HCT116 (cell line): ENCODE results near the gene SMOC1. TPM values are rescaled to one million over a fixed set of nuclear protein-coding genes. Genes with fewer than 3 reads are reported as not detected.

ENCODE experiments used
- ATAC-seq: fragments of 200-7000 bp; cut with Tn5 transposase; 2 replicates; pipeline ENCODE4 v1.9.1; 2020; ENCODE audit warnings: mild to moderate bottlenecking, moderate library complexity
- BruUV-seq: library from RNA; stranded (reverse); fragments of 400-500 nt; replicated peaks from 2 replicates; lab custom pipeline; 2021; lab: Mats Ljungman, UMichigan
- CTCF ChIA-PET: fragments of 300-600 bp; sonication (Branson Sonifier 250); formaldehyde crosslinking; loops from one replicate; lab custom pipeline; 2021; ENCODE audit warnings: antibody characterized with exemption; lab: Charles Lee
- POLR2A ChIA-PET: fragments of 300-600, 350-600 bp; sonication (Branson Sonifier 250); formaldehyde crosslinking; loops from one replicate; lab custom pipeline; 2021; ENCODE audit warnings: antibody characterized with exemption; lab: Charles Lee
- RAD21 ChIA-PET, 2 experiments: fragments of 300-600 bp; sonication (Branson Sonifier 250); formaldehyde crosslinking; loops; one replicate each; lab custom pipeline; 2023; ENCODE audit warnings: low total read pairs in 2 of 2; ENCODE audit not compliant: uncharacterized antibody in 2 of 2, unreplicated experiment in 2 of 2, low non-redundant PET in 1 of 2; lab: Charles Lee
- DNase-seq: peaks from one replicate; pipeline ENCODE4 v3.0.0-alpha.2; 2010; ENCODE audit warnings: low read depth, low spot score
- H2AFZ ChIP-seq: fragments of 200-600 bp; shearing (Covaris generic), sonication (generic); 2 replicates; pipeline ENCODE4 v1.6.1; 2017; ENCODE audit warnings: low read depth, mixed run types, mixed read lengths, antibody characterized with exemption, low read length; ENCODE audit not compliant: poor library complexity, severe bottlenecking
- H3K27ac ChIP-seq: 2 replicates; pipeline ENCODE4 v1.5.1; 2012; ENCODE audit warnings: low read depth, low read length
- H3K27me3 ChIP-seq: fragments of 200-600 bp; sonication (generic); 2 replicates; pipeline ENCODE4 v1.6.1; 2016; ENCODE audit warnings: mixed run types, low read length, mixed read lengths; ENCODE audit not compliant: insufficient read depth
- H3K36me3 ChIP-seq, 2 experiments: fragments of 200-500 bp in 1 of 2; fragments of 200-600 bp in 1 of 2; sonication (Bioruptor generic) in 1 of 2; sonication (generic) in 1 of 2; 2 replicates each; pipeline versions ENCODE4 v1.5.1 to v1.6.1; 2014 to 2016; ENCODE audit warnings: low read length in 2 of 2, inconsistent platforms in 1 of 2, mixed read lengths in 1 of 2, mixed run types in 1 of 2; ENCODE audit not compliant: insufficient read depth in 2 of 2, control insufficient read depth in 1 of 2
- H3K4me1 ChIP-seq, 2 experiments: fragments of 200-600 bp in 1 of 2; sonication (generic) in 1 of 2; 2 replicates each; pipeline versions ENCODE4 v1.5.1 to v1.6.1; 2012 to 2017; ENCODE audit warnings: low read length in 2 of 2, inconsistent platforms in 1 of 2, mild to moderate bottlenecking in 1 of 2, mixed read lengths in 1 of 2, mixed run types in 1 of 2, moderate library complexity in 1 of 2; ENCODE audit not compliant: insufficient read depth in 2 of 2, control insufficient read depth in 1 of 2
- H3K4me2 ChIP-seq: fragments of 200-600 bp; sonication (generic); 2 replicates; pipeline ENCODE4 v1.6.1; 2017; ENCODE audit warnings: mixed run types, low read length, mixed read lengths
- H3K4me3 ChIP-seq, 2 experiments: fragments of 200-600 bp in 1 of 2; sonication (generic) in 1 of 2; replicated peaks in 1 of 2; 2 replicates each; pipeline ENCODE4 v1.5.1; 2011 to 2016; ENCODE audit warnings: low read length in 2 of 2, control low read depth in 1 of 2, low read depth in 1 of 2, mild to moderate bottlenecking in 1 of 2, mixed read lengths in 1 of 2, mixed run types in 1 of 2
- H3K79me2 ChIP-seq: fragments of 200-600 bp; sonication (generic); 2 replicates; pipeline ENCODE4 v1.6.1; 2017; ENCODE audit warnings: mild to moderate bottlenecking, mixed run types, low read length, moderate library complexity, mixed read lengths; ENCODE audit not compliant: insufficient read depth
- H3K9ac ChIP-seq: fragments of 200-600 bp; sonication (generic); 2 replicates; pipeline ENCODE4 v1.6.1; 2016; ENCODE audit warnings: low read length, mixed read lengths
- H3K9me2 ChIP-seq: fragments of 200-600 bp; sonication (generic), shearing (Covaris generic); 2 replicates; pipeline ENCODE4 v1.6.1; 2017; ENCODE audit warnings: mixed run types, mild to moderate bottlenecking, moderate library complexity; ENCODE audit not compliant: insufficient read depth
- H3K9me3 ChIP-seq, 2 experiments: fragments of 200-500 bp in 1 of 2; fragments of 200-600 bp in 1 of 2; sonication (Bioruptor generic) in 1 of 2; sonication (generic) in 1 of 2; 2 replicates each; pipeline ENCODE4 v1.6.1; 2014 to 2017; ENCODE audit warnings: low read length in 2 of 2, mixed read lengths in 2 of 2, inconsistent platforms in 1 of 2, low read depth in 1 of 2, mild to moderate bottlenecking in 1 of 2, mixed run types in 1 of 2, moderate library complexity in 1 of 2; ENCODE audit not compliant: control insufficient read depth in 1 of 2, insufficient read depth in 1 of 2
- H4K20me1 ChIP-seq: fragments of 200-600 bp; sonication (generic), shearing (Covaris generic); 2 replicates; pipeline ENCODE4 v1.6.1; 2017; ENCODE audit warnings: mixed run types, mild to moderate bottlenecking, moderate library complexity; ENCODE audit not compliant: insufficient read depth
- CEBPB ChIP-seq: IDR thresholded peaks from 2 replicates; pipeline ENCODE4 v1.6.1; 2012; ENCODE audit warnings: low read depth
- EGR1 ChIP-seq: IDR thresholded peaks from 2 replicates; pipeline ENCODE4 v1.6.1; 2012; ENCODE audit warnings: low read depth
- ELF1 ChIP-seq: IDR thresholded peaks from 2 replicates; pipeline ENCODE4 v1.6.1; 2012; ENCODE audit warnings: low read depth, borderline replicate concordance
- EZH2 ChIP-seq: fragments of 200-600 bp; sonication (generic); IDR thresholded peaks from 2 replicates; pipeline ENCODE4 v1.6.1; 2017; ENCODE audit warnings: antibody characterized with exemption, mixed run types
- FOSL1 ChIP-seq: IDR thresholded peaks from 2 replicates; pipeline ENCODE4 v1.6.1; 2012; ENCODE audit warnings: low read depth
- JUND ChIP-seq: IDR thresholded peaks from 2 replicates; pipeline ENCODE4 v1.6.1; 2012
- POLR2A ChIP-seq: IDR thresholded peaks from 2 replicates; pipeline ENCODE4 v1.7.0; 2011; ENCODE audit warnings: borderline replicate concordance; ENCODE audit not compliant: insufficient read depth, insufficient read length; ENCODE audit errors: extremely low read depth
- POLR2AphosphoS5 ChIP-seq: IDR thresholded peaks from 2 replicates; pipeline ENCODE4 v1.6.1; 2011; ENCODE audit warnings: mild to moderate bottlenecking, low read depth, low read length, moderate library complexity
- SIN3A ChIP-seq: IDR thresholded peaks from 2 replicates; pipeline ENCODE4 v1.6.1; 2012; ENCODE audit warnings: low read depth
- SP1 ChIP-seq: IDR thresholded peaks from 2 replicates; pipeline ENCODE4 v1.6.1; 2012; ENCODE audit warnings: low read depth
- SRF ChIP-seq: IDR thresholded peaks from 2 replicates; pipeline ENCODE4 v1.6.1; 2012; ENCODE audit warnings: low read depth
- TCF7L2 ChIP-seq: IDR thresholded peaks from 2 replicates; pipeline ENCODE4 v1.7.0; 2011; ENCODE audit warnings: borderline replicate concordance, inconsistent platforms; ENCODE audit not compliant: insufficient read depth, insufficient read length; ENCODE audit errors: extremely low read depth
- YY1 ChIP-seq: IDR thresholded peaks from 2 replicates; pipeline ENCODE4 v1.6.1; 2011; ENCODE audit warnings: low read length, low read depth, moderate library complexity, mild to moderate bottlenecking; ENCODE audit not compliant: insufficient replicate concordance; ENCODE audit errors: extremely low read depth
- ZFX ChIP-seq: fragments of 450-650 bp; IDR thresholded peaks from 2 replicates; pipeline ENCODE4 v1.6.1; 2017
- ZNF274 ChIP-seq: fragments of 200-500 bp; sonication (Bioruptor generic); IDR thresholded peaks from 2 replicates; pipeline ENCODE4 v1.6.1; 2014; ENCODE audit warnings: mild to moderate bottlenecking, low read depth, low read length, inconsistent platforms
- intact Hi-C: fragments of 100-400 bp; cut with micrococcal nuclease; formaldehyde crosslinking; loops from 2 replicates; pipeline ENCODE4 v1.10.0; 2022
- total RNA-seq: library from RNA; stranded (reverse); gene quantifications from one replicate; pipeline ENCODE4 v1.2.1, GENCODE V29; 2021; ENCODE audit not compliant: unreplicated experiment
- TF ChIP-seq, protein P1 (sequence below), 3 experiments: fragments of 200-600 bp in 1 of 3; sonication (generic) in 1 of 3; IDR thresholded peaks in 2 of 3; conservative IDR thresholded peaks in 1 of 3; 2 replicates each; pipeline ENCODE4 v1.5.1; 2012 to 2017; ENCODE audit warnings: low read depth in 2 of 3, low read length in 2 of 3, antibody characterized with exemption in 1 of 3, borderline replicate concordance in 1 of 3, control low read depth in 1 of 3, mild to moderate bottlenecking in 1 of 3, mixed read lengths in 1 of 3, mixed run types in 1 of 3, moderate library complexity in 1 of 3; ENCODE audit not compliant: insufficient read depth in 1 of 3
- TF ChIP-seq, protein P2 (sequence below): IDR thresholded peaks from 2 replicates; pipeline ENCODE4 v1.6.1; 2012
- TF ChIP-seq, protein P3 (sequence below): IDR thresholded peaks from 2 replicates; pipeline ENCODE4 v1.6.1; 2012; ENCODE audit warnings: low read depth
- TF ChIP-seq, protein P4 (sequence below): IDR thresholded peaks from 2 replicates; pipeline ENCODE4 v1.6.1; 2011; ENCODE audit warnings: mild to moderate bottlenecking, low read length, moderate library complexity; ENCODE audit not compliant: insufficient replicate concordance; ENCODE audit errors: extremely low read depth

Gene SMOC1
- total RNA-seq, 1 experiment from 2014 or later = not detected

DNA sequence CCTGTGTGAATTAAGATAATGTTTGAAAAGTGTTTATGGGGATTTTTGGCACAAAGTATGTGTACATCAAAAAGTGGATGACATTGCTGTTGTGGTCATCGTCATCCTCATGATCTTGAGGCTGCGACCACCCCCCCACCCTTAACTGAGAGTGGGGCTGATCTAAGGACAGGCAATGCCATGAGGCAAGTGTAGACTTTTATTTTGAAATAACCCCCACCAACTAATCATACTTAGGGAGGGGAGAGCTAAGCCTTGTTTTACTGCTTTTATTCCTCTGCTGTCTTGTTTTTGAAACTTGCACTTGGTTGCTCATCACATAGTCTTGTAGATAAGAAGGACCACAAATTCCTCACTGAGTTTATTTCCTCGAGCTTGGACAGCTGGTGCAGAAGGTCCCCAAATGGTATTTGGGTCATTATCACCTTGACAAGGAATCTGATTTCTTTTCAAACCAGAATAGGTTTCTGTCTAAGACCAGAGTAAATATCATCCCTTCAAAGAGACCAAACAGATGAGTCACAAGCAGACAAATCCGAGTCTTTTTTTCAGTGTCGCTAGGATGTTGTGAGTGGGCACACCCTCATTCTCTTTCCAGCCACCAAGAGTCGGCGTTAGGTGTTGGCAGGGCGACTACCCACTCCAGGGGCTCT, 23.9 kb upstream of the SMOC1 start:
- DNase-seq (no peak), ATAC-seq (no peak)
- RAD21 ChIA-PET = no interaction called here
- no TSS peak for BruUV-seq
- Histone ChIP-seq H3K27ac (no peak overlapping the region), H3K79me2 (no peaks in the 10 kb centered on the region), H3K9me3 (no peaks in the 10 kb centered on the region), H3K4me1 (no peaks in the 10 kb centered on the region), H3K36me3 (no peaks in the 10 kb centered on the region), H2AFZ (no peak overlapping the region), H3K4me2 (no peak overlapping the region), H3K27me3 (peaks cover 17% of the 10 kb centered on the region; the same call in 1 of the 2 replicates), H3K4me3 (no peak overlapping the region), H4K20me1 (no peaks in the 10 kb centered on the region), H3K9me2 (no peaks in the 10 kb centered on the region), H3K9ac (no peak overlapping the region)
- TF ChIP-seq JUND (no peak), SIN3A (no peak), YY1 (no peak), ZFX (no peak), EZH2 (no peak), CEBPB (no peak), FOSL1 (no peak), SP1 (no peak), EGR1 (no peak), ZNF274 (no peak), SRF (no peak), POLR2AphosphoS5 (no peak), TCF7L2 (no peak), ELF1 (no peak), POLR2A (no peak)
- TF ChIP-seq, protein P1, sequence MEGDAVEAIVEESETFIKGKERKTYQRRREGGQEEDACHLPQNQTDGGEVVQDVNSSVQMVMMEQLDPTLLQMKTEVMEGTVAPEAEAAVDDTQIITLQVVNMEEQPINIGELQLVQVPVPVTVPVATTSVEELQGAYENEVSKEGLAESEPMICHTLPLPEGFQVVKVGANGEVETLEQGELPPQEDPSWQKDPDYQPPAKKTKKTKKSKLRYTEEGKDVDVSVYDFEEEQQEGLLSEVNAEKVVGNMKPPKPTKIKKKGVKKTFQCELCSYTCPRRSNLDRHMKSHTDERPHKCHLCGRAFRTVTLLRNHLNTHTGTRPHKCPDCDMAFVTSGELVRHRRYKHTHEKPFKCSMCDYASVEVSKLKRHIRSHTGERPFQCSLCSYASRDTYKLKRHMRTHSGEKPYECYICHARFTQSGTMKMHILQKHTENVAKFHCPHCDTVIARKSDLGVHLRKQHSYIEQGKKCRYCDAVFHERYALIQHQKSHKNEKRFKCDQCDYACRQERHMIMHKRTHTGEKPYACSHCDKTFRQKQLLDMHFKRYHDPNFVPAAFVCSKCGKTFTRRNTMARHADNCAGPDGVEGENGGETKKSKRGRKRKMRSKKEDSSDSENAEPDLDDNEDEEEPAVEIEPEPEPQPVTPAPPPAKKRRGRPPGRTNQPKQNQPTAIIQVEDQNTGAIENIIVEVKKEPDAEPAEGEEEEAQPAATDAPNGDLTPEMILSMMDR (IDR thresholded peaks at IDR 0.05 in 2 of 3, conservative IDR thresholded peaks at IDR 0.05 in 1 of 3; ENCODE audit: borderline replicate concordance in 1 of 3, insufficient read depth in 1 of 3, low read depth in 2 of 3, low read length in 2 of 3) = no peak
- TF ChIP-seq, protein P2, sequence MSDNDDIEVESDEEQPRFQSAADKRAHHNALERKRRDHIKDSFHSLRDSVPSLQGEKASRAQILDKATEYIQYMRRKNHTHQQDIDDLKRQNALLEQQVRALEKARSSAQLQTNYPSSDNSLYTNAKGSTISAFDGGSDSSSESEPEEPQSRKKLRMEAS = no peak
- TF ChIP-seq, protein P3, sequence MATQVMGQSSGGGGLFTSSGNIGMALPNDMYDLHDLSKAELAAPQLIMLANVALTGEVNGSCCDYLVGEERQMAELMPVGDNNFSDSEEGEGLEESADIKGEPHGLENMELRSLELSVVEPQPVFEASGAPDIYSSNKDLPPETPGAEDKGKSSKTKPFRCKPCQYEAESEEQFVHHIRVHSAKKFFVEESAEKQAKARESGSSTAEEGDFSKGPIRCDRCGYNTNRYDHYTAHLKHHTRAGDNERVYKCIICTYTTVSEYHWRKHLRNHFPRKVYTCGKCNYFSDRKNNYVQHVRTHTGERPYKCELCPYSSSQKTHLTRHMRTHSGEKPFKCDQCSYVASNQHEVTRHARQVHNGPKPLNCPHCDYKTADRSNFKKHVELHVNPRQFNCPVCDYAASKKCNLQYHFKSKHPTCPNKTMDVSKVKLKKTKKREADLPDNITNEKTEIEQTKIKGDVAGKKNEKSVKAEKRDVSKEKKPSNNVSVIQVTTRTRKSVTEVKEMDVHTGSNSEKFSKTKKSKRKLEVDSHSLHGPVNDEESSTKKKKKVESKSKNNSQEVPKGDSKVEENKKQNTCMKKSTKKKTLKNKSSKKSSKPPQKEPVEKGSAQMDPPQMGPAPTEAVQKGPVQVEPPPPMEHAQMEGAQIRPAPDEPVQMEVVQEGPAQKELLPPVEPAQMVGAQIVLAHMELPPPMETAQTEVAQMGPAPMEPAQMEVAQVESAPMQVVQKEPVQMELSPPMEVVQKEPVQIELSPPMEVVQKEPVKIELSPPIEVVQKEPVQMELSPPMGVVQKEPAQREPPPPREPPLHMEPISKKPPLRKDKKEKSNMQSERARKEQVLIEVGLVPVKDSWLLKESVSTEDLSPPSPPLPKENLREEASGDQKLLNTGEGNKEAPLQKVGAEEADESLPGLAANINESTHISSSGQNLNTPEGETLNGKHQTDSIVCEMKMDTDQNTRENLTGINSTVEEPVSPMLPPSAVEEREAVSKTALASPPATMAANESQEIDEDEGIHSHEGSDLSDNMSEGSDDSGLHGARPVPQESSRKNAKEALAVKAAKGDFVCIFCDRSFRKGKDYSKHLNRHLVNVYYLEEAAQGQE = no peak
- TF ChIP-seq, protein P4, sequence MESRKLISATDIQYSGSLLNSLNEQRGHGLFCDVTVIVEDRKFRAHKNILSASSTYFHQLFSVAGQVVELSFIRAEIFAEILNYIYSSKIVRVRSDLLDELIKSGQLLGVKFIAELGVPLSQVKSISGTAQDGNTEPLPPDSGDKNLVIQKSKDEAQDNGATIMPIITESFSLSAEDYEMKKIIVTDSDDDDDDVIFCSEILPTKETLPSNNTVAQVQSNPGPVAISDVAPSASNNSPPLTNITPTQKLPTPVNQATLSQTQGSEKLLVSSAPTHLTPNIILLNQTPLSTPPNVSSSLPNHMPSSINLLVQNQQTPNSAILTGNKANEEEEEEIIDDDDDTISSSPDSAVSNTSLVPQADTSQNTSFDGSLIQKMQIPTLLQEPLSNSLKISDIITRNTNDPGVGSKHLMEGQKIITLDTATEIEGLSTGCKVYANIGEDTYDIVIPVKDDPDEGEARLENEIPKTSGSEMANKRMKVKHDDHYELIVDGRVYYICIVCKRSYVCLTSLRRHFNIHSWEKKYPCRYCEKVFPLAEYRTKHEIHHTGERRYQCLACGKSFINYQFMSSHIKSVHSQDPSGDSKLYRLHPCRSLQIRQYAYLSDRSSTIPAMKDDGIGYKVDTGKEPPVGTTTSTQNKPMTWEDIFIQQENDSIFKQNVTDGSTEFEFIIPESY = no peak
- intact Hi-C loops = no loop called here
- POLR2A ChIA-PET = no interaction called here
- CTCF ChIA-PET = no interaction called here
